ENCODE measurements around the gene TEX11. TPM values are rescaled to one million over a fixed set of nuclear protein-coding genes. Genes with fewer than 3 reads are reported as not detected.
"Not testable (repeated sequence)": the region's sequence is repeated elsewhere in the genome, so short reads cannot be mapped to it uniquely, and the experiment has no call there.

Gene TEX11
- polyA plus RNA-seq, 1 of the 3 experiments (the other 2 are of a cell fraction) = not detected

- TF ChIP-seq YY1 (IDR thresholded peaks at IDR 0.05; ENCODE audit: low read depth) (no peak), NFIC (IDR thresholded peaks at IDR 0.05; ENCODE audit: borderline replicate concordance) (no peak), RXRA (IDR thresholded peaks at IDR 0.05; ENCODE audit: borderline replicate concordance, low read depth) (no peak), SIN3A (IDR thresholded peaks at IDR 0.05; ENCODE audit: borderline replicate concordance, low read depth, low read length) (no peak), SMC3 (IDR thresholded peaks at IDR 0.05; ENCODE audit: low read depth, low read length) (no peak)
These were observed 303.2 kb downstream of the TEX11 start (continued) for GRCh38 chrX:70605352-70605751.

GRCh38 chrX:70592091-70592490 is 316.4 kb downstream of the TEX11 start:
- Histone ChIP-seq H3F3A (replicated peaks; ENCODE audit: insufficient read depth) (no peaks in the 10 kb centered on the region), H3K9me2 (no peaks in the 10 kb centered on the region), H3K9me3 (no peaks in the 10 kb centered on the region), H3K4me3 (ENCODE audit: low read depth in 2 of 2, low read length in 1 of 2) (no peak overlapping the region), H3K27ac (ENCODE audit: low read depth in 2 of 2, low read length in 1 of 2) (no peak overlapping the region), H3K4me2 (no peak overlapping the region), H3K27me3 (ENCODE audit: insufficient read depth) (no peaks in the 10 kb centered on the region), H3K79me2 (ENCODE audit: insufficient read depth) (no peaks in the 10 kb centered on the region), H4K20me1 (ENCODE audit: insufficient read depth) (no peaks in the 10 kb centered on the region), H3K36me3 (replicated peaks in 1 of 2; ENCODE audit: control insufficient read depth in 1 of 2, insufficient read depth in 2 of 2, low read length in 1 of 2) (no peaks in the 10 kb centered on the region), H3K4me1 (ENCODE audit: control insufficient read depth in 1 of 2, insufficient read depth in 2 of 2, low read depth in 1 of 2, low read length in 1 of 2) (no peaks in the 10 kb centered on the region), H2AFZ (ENCODE audit: low read depth) (no peak overlapping the region), H3K9ac (no peak overlapping the region)
- no peak for DNase-seq
- whole genome bisulfite sequencing (ENCODE audit: low lambda C conversion rate) = 0% methylated on average over 1 of the region's 1 CpG
- ChIA-PET POLR2A (no interaction called here), CTCF (no interaction called here)
- TF ChIP-seq RCOR1 (IDR thresholded peaks at IDR 0.05; ENCODE audit: low read length) (no peak), GATA2 (CRISPR knock-in tag; IDR thresholded peaks at IDR 0.05) (no peak), IRF3 (IDR thresholded peaks at IDR 0.05; ENCODE audit: low read depth, low read length) (no peak), SMC3 (IDR thresholded peaks at IDR 0.05; ENCODE audit: low read depth, low read length) (no peak), ZBTB33 (IDR thresholded peaks at IDR 0.05; ENCODE audit: borderline replicate concordance, low read depth) (no peak), SIN3A (IDR thresholded peaks at IDR 0.05; ENCODE audit: borderline replicate concordance, low read depth, low read length) (no peak), USF1 (IDR thresholded peaks at IDR 0.05; ENCODE audit: borderline replicate concordance, low read depth) (no peak), GABPA (IDR thresholded peaks at IDR 0.05; ENCODE audit: low read depth) (no peak), CTCF (IDR thresholded peaks at IDR 0.05) (no peak), EP300 (IDR thresholded peaks at IDR 0.05; ENCODE audit: borderline replicate concordance in 1 of 2, low read depth in 1 of 2, low read length in 1 of 2) (no peak), USF2 (IDR thresholded peaks at IDR 0.05; ENCODE audit: borderline replicate concordance, low read depth, low read length) (no peak), MAX (IDR thresholded peaks at IDR 0.05; ENCODE audit: low read depth) (no peak), NRF1 (IDR thresholded peaks at IDR 0.05; ENCODE audit: low read depth, low read length) (no peak), RXRA (IDR thresholded peaks at IDR 0.05; ENCODE audit: borderline replicate concordance, low read depth) (no peak), JUND (IDR thresholded peaks at IDR 0.05) (no peak), FOSL2 (IDR thresholded peaks at IDR 0.05; ENCODE audit: borderline replicate concordance, low read depth) (no peak), TAF1 (IDR thresholded peaks at IDR 0.05; ENCODE audit: borderline replicate concordance, low read depth, low read length) (no peak), POLR2AphosphoS5 (IDR thresholded peaks at IDR 0.05; ENCODE audit: low read depth, low read length) (no peak), ELF1 (IDR thresholded peaks at IDR 0.05) (no peak)

- H3K9me2 ChIP-seq; H3K9ac ChIP-seq; H3K4me2 ChIP-seq; H3K27me3 ChIP-seq (ENCODE audit: insufficient read depth); CTCF ChIA-PET; H4K20me1 ChIP-seq (ENCODE audit: insufficient read depth); H3K27ac ChIP-seq (ENCODE audit: low read depth in 2 of 2, low read length in 1 of 2); POLR2A ChIA-PET; H3K4me1 ChIP-seq (ENCODE audit: control insufficient read depth in 1 of 2, insufficient read depth in 2 of 2, low read depth in 1 of 2, low read length in 1 of 2); H3K9me3 ChIP-seq; H3F3A ChIP-seq (replicated peaks; ENCODE audit: insufficient read depth); H3K4me3 ChIP-seq (ENCODE audit: low read depth in 2 of 2, low read length in 1 of 2); H3K36me3 ChIP-seq (replicated peaks in 1 of 2; ENCODE audit: control insufficient read depth in 1 of 2, insufficient read depth in 2 of 2, low read length in 1 of 2); H2AFZ ChIP-seq (ENCODE audit: low read depth); DNase-seq; H3K79me2 ChIP-seq (ENCODE audit: insufficient read depth): not testable (repeated sequence)
- WGBS (ENCODE audit: low lambda C conversion rate) = 0% methylated on average over 1 of the region's 1 CpG
These were observed 321.4 kb downstream of the TEX11 start for GRCh38 chrX:70587158-70587557.
